T47D (cell line): ENCODE results near the gene GRK5.
"Not testable (repeated sequence)": the region's sequence is repeated elsewhere in the genome, so short reads cannot be mapped to it uniquely, and the experiment has no call there.

ENCODE experiments used
- DNase-seq, 2 experiments: peaks; one replicate each; pipeline versions ENCODE4 v3.0.0 to v3.0.0-alpha.2; 2011 to 2012; ENCODE audit warnings: low read depth in 1 of 2, low spot score in 1 of 2
- JUND ChIP-seq: IDR thresholded peaks from 2 replicates; pipeline ENCODE4 v1.6.1; 2012; ENCODE audit warnings: low read depth
- in situ Hi-C: cut with HindIII; loops from 2 replicates; pipeline ENCODE4 v1.10.0; 2016; ENCODE audit warnings: low sequenced_read_pairs, low pct_unique_long_range_greater_than_20kb

GRK5 gene

DNA sequence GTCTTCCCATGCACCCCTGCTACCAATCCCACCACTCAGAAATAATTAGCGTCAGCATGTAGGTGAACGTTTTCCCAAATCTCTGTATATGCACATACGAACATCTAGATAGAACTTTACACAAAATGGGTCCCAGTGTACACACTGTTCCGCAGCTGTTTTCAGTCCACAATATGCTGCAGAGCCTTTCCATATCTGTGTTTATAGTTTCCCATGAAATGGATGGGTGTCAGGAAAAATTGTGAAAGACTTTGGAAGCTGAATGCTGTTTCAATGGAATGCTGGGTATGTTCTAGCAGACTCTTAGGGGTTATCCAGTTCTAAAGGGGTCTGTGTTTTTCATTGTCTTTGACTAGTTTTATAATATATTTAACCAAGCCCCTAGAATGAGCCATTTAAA is 13.8 kb downstream of the GRK5 start:
- DNase-seq: no peak
- in situ Hi-C loops: no loop called here
- TF ChIP-seq JUND: no peak

DNA sequence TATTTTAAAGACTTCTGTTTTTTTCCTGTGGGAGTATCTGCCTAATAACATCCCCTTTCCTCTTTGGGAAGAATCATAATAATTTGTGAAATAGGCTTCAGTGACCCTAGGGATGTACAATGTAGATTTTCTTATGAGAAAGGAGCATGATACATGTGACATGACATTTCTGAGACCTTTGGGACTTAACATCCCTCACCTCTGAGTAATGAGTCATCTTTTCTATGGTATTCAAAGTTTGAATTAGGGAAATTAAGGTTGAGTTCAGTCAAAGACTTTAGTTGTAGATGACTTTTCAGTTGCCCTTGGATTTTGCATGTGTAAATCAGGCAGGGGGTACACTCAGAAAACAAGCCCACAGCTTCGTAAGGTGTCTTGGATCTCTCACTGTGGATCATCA is 14.3 kb downstream of the GRK5 start:
- in situ Hi-C loops: no loop called here
- DNase-seq: no peak
- TF ChIP-seq JUND: no peak

DNA sequence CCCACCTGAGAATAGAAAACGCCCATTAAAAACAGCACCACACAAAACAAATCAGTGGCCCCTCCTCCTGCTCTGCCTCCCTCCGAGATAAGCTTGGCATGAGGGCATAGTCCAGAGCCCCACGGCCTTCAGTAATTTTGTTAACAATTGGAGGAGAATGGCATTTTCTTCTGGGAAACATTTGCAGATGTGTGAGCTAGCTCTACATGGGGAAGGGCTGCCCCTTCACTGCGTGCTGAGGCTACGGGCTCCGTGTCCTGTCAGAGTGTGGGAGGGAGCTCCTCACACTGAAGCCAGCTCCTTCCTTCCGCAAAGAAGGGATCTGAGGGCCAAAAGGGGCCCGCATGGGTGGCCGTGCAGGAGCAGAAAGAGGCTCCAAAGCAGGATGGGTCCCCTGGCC is 15.2 kb downstream of the GRK5 start:
- DNase-seq: no peak
- in situ Hi-C loops: no loop called here
- TF ChIP-seq JUND: no peak

DNA sequence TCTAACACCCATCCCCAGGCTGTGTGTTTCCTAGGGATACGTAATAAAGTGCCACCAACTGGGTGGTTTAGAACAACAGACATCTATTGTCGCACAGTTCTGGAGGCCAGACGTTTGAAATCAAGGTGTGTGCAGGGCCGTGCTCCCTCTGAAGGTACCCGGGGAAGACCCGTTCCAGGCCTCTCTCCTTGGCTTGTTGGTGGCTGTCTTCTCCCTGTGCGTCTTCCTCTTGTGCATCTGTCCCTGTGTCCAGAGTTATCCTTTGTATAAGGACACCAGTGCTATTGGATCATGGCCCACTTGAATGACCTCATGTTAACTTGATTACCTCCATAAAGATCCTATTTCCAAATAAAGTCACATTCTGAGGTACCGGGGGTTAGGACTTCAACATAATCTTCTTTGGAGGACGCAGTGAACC is 15.6 kb downstream of the GRK5 start:
- DNase-seq: no peak
- no peak for TF ChIP-seq JUND
- in situ Hi-C loops: no loop called here

DNA sequence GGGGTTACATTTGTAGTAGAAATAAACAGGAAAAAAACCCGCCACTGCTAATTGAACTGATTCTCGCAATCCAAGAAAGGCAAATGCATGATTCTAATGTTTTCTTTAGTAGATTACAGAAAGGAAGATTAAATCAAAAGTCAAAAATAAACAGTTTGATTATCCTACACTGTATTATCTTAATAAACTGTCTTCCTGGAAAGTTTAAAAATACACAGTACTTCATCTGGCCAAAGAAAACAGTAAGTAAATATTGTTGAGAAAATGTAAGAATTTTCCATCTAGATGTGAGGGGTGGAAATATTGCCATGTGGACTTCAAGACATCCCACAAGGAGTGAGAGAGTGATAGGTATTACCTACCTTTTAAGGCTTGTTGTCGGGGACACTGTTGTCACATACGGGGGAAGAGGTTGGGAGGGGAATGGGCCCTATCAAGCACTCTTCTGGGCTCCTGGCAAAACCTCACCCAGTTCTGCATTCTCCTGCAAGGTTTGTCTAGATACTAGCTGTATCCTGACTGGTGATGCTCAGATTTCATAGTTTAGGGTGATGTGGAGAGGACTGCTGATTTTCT is 17.8 kb downstream of the GRK5 start:
- in situ Hi-C loops: no loop called here
- no peak for TF ChIP-seq JUND
- DNase-seq: no peak

DNA sequence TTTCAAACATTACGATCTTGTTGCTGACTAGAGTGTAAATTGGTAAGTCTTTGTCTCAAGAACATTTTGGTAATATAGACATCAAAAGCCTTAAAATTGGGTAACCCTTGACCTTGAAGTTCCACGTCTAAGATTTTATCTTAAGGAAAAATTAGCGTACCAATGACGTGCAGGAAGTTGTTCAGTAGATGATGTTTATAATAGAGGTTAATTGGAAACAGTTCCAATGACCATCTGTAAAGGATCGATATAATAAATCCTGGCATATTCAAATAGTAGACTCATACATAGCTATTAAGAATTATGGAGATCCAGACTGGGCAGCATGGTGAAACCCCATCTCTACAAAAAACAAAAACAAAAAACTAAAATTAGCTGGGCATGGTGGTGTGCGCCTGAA is 20.5 kb downstream of the GRK5 start:
- in situ Hi-C loops: no loop called here
- DNase-seq: no peak
- no peak for TF ChIP-seq JUND

DNA sequence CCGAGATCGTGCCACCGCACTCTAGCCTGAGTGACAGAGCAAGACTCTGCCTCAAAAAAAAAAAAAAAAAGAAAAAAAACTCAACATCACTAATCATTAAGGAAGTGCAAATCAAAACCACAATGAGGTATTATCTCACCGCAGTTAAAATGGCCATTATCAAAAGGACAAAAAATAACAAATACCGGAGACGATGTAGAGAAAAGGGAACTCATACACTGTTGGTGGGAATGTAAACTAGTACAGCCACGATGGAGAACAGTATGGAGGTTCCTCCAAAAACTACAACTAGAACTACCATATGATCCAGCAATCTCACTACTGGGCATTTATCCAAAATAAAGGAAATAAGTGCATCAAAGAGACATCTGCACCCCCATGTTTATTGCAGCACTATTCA is 24.3 kb downstream of the GRK5 start:
- TF ChIP-seq JUND: no peak
- in situ Hi-C loops: no loop called here
- no peak for DNase-seq

DNA sequence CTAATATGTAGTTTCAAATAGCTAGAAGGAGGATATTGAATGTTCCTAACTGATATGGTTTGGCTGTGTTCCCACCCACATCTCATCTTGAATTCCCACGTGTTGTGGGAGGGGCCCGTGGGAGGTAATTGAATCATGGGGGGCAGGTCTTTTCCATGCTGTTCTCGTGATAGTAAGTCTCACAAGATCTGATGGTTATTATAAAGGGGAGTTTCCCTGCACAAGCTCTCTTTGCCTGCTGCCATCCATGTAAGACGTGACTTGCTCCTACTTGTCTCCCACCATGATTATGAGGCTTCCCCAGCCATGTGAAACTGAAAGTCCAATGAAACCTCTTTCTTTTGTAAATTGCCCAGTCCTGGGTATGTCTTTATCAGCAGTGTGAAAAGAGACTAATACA is 25.1 kb downstream of the GRK5 start:
- DNase-seq, in situ Hi-C loops: not testable (repeated sequence)

DNA sequence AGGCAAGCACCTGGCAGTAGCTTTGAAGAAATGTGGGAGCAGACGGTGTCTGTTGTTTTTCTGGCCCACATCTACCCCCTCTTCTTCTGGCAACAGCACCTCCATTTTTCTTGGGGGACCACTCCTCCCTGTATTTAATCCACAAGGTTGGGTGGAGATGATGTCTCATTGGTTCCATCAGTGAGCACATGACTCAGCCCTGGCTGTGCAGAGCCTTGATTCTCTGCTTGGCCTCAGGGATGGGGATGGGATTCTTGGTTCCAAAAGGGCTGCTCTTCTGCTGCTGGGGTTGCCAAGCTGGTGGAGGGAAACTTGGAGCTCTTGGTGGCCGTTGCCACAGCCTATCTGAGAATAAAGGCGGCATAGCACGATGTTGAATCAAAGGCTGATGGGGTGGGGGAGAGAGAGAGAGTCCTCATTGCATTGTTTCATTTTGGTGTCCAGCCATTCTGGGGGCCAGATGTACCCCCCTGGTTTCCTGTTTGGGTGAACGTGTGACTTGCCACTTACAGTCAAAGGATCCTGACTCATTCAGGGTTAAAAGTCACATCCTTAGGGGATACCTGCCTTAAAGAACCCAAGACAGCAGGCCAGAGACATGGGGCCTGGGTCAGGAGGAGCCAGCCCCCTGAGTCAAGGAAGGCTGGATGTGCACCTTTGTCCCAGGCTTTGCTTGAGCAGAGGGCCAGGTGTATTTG is 25.9 kb downstream of the GRK5 start:
- in situ Hi-C loops: no loop called here
- TF ChIP-seq JUND: no peak
- no peak for DNase-seq

DNA sequence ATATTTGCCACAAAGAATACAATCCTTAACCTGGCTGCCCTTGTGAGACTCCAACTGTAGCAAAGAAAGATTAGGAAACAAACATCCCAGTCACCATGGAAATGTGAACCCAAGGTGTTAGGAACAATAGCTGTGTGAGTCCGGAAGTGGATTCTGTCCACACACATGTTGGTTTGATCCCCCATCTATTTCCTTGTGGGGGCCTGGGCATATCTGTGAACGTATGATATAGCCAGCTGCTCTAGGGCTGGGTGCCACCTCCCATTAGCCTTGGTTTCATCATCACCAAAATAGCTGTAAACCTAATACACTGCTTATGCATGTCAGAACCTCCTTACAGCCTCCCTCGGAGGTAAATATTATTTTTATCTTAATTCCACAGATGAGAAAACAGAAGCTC is 26.4 kb downstream of the GRK5 start:
- no peak for TF ChIP-seq JUND
- in situ Hi-C loops: no loop called here
- DNase-seq: no peak

DNA sequence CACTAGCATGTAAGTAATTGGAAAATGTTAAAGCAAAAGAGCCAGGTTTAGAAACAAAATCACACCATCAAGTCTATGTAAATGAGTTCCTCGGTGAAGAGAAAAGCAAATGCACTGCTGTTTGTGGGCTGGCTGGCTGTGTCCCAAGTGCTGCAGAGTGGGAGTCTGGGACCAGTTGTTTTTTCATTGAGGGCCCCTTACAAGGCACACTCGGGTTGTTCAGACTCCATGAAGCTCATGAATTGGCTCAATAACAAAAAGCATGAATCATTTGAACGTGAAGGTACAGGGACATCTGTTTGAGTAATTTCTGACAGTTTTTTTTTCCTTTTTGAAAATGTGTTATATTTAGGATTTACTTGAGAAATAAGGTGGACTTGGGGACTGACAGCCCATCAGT is 28.0 kb downstream of the GRK5 start:
- no peak for DNase-seq
- in situ Hi-C loops: no loop called here

DNA sequence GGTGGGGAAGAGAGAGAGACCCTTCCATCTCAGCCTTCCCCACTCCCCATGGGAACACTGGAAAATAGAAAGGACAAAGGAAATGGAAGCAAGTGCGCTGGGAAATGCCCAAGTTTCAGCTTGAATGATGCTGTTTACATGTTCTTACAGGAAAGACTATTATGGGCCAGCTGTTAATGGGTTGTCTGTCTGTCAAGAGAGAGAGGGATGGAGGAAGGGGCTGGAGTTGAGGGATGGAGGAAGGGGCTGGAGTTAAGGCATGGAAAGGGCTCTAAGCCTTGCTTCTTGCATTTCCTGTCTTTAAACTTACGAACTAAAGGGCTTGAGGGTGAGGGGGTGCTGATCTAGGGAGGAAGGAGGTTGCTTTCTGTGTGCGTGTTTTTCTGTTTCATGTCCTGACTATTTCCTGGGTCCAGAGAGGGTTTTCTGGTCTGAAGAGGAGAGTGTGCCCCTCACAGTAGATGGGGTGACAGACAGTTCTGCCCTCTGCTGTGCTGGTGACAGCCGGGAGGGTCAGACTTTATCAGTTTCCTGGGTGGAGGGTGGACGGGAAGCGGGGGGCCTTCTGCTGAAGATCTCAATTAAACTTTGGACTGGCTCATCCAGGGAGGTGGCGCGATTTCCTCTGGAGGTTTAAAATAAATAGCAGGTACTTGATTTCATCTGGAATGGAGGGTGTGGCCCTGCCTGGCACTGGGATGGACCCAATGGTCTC is 30.5 kb downstream of the GRK5 start:
- no peak for DNase-seq
- TF ChIP-seq JUND: no peak
- in situ Hi-C loops: no loop called here

More for the DNA sequence above, 28.0 kb downstream of the GRK5 start:
- TF ChIP-seq JUND: no peak

DNA sequence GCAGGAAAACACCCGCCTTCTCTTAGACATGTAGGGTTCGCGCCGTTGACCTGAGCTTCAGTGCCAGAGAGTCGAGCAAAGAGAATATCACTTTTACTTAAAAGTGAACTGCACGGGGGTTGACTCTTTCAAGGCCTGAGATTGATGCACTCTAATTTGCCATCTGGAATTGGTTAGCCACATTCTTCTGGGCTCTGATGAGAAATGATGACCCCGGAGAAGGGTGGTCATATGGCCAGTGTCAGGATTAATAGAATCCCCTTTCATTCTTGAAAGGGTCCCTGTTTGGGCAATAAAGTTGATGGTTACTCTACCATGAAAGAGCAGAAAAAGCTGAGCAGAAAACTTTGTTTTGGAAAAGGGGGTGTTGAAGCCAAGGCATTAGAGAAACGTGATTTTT is 31.2 kb downstream of the GRK5 start:
- no peak for TF ChIP-seq JUND
- in situ Hi-C loops: no loop called here
- no peak for DNase-seq

DNA sequence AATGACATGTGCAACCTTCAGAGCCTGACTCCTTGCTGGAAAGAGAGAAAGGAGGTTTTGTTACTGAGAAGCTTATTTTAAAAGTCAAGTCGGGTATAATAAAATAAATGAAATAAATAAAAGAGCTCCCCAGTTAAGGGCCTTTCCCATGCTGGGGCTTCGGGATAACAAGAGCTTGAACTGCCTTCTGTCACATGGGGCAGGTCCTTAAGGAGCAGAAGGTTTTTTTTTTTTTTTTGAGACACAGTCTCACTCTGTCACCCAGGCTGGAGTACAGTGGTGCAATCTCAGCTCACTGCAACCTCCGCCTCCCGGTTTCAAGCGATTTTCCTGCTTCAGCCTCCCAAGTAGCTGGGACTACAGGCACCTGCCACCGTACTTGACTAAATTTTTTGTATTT is 31.6 kb downstream of the GRK5 start:
- in situ Hi-C loops, DNase-seq: not testable (repeated sequence)

DNA sequence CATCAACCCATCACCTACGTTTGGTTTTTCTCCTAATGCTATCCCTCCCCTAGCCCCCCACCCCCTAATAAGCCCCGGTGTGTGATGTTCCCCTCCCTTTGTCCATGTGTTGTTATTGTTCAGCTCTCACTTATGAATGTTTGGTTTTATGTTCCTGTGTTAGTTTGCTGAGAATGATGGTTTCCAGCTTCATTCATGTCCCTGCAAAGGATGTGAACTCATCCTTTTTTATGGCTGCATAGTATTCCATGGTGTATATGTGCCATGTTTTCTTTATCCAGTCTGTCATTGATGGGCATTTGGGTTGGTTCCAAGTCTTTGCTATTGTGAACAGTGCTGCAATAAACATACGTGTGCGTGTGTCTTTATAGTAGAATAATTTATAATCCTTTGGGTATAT is 32.3 kb downstream of the GRK5 start:
- DNase-seq, in situ Hi-C loops: not testable (repeated sequence)
